AG04449 (cell line): Measurements from ENCODE around the gene ENOX1.
"Not testable (repeated sequence)": the region's sequence is repeated elsewhere in the genome, so short reads cannot be mapped to it uniquely, and the experiment has no call there.

Experiments
- CTCF ChIA-PET: fragments of 350-600 bp; formaldehyde crosslinking; extraction: SDS; loops from one replicate; lab custom pipeline; 2021; ENCODE audit warnings: antibody characterized with exemption; lab: Yijun Ruan, JAX
- POLR2A ChIA-PET: fragments of 400-600, 350-600 bp; formaldehyde crosslinking; extraction: SDS; loops from one replicate; lab custom pipeline; 2020; ENCODE audit warnings: antibody characterized with exemption, inconsistent platforms; lab: Yijun Ruan, JAX
- DNase-seq: peaks from one replicate; pipeline ENCODE4 v3.0.0-alpha.2; 2010; ENCODE audit warnings: low read depth, low spot score
- H3K4me3 ChIP-seq: 2 replicates; pipeline ENCODE4 v1.5.1; 2011; ENCODE audit warnings: low read depth, mild to moderate bottlenecking, control low read depth, low read length
- TF ChIP-seq, protein P1 (sequence below): IDR thresholded peaks from one replicate; pipeline ENCODE4 v1.5.1; 2011; ENCODE audit warnings: mild to moderate bottlenecking, moderate library complexity, low read length, control low read depth, inconsistent platforms; ENCODE audit not compliant: insufficient read depth; ENCODE audit errors: missing control alignments

ENOX1 gene

DNA sequence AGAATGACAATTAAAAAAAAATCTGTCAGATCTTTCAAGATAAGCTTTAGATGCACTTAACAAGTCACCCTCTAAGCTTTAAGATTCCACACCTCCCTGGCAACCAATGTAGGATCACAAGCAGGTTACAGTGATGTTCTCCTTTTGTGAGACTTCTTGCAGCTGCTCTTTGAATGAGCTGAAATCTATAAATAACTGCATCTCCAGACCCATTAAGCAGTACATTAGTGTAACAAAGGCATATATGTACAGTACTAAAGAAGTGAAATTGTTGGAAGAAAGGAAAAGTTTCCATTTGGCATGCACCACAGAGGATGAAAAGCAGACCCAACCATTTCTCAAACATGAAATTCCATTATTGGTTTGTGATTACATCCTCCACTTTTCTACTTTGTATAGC lies 364.7 kb downstream of the ENOX1 start:
- ChIA-PET POLR2A (no interaction called here), CTCF (interaction anchor here (0.9 kb wide), 1 partner anchor 453 kb away, joined by 3 read pairs; no protein-coding TSS in a partner anchor)
- TF ChIP-seq, protein P1, sequence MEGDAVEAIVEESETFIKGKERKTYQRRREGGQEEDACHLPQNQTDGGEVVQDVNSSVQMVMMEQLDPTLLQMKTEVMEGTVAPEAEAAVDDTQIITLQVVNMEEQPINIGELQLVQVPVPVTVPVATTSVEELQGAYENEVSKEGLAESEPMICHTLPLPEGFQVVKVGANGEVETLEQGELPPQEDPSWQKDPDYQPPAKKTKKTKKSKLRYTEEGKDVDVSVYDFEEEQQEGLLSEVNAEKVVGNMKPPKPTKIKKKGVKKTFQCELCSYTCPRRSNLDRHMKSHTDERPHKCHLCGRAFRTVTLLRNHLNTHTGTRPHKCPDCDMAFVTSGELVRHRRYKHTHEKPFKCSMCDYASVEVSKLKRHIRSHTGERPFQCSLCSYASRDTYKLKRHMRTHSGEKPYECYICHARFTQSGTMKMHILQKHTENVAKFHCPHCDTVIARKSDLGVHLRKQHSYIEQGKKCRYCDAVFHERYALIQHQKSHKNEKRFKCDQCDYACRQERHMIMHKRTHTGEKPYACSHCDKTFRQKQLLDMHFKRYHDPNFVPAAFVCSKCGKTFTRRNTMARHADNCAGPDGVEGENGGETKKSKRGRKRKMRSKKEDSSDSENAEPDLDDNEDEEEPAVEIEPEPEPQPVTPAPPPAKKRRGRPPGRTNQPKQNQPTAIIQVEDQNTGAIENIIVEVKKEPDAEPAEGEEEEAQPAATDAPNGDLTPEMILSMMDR = no peak
- DNase-seq = no peak
- H3K4me3 ChIP-seq = no peak overlapping the region

DNA sequence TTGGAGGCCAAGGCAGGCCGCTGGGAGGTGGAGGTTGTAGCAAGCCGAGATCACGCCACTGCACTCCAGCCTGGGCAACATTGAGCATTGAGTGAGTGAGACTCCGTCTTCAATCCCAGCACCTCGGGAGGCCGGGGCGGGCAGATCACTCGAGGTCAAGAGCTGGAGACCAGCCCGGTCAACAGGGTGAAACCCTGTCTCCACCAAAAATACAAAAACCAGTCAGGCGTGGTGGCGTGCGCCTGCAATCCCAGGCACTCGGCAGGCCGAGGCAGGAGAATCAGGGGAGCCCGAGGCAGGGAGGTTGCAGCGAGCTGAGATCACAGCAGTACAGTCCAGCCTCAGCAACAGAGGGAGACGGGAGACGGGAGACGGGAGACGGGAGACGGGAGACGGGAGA lies 369.9 kb downstream of the ENOX1 start:
- H3K4me3 ChIP-seq, CTCF ChIA-PET, DNase-seq, POLR2A ChIA-PET: not testable (repeated sequence)

DNA sequence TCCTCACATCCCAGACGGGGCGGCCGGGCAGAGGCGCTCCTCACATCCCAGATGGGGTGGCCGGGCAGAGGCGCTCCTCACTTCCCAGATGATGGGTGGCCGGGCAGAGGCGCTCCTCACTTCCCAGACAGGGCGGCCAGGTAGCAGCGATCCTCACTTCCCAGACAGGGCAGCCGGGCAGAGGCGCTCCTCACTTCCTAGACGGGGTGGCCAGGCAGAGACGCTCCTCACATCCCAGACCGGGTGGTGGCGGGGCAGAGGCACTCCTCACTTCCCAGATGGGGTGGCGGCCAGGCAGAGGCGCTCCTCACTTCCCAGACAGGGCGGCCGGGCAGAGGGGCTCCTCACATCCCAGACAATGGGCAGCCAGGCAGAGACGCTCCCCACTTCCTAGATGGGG lies 370.4 kb downstream of the ENOX1 start:
- DNase-seq, CTCF ChIA-PET, POLR2A ChIA-PET: not testable (repeated sequence)

DNA sequence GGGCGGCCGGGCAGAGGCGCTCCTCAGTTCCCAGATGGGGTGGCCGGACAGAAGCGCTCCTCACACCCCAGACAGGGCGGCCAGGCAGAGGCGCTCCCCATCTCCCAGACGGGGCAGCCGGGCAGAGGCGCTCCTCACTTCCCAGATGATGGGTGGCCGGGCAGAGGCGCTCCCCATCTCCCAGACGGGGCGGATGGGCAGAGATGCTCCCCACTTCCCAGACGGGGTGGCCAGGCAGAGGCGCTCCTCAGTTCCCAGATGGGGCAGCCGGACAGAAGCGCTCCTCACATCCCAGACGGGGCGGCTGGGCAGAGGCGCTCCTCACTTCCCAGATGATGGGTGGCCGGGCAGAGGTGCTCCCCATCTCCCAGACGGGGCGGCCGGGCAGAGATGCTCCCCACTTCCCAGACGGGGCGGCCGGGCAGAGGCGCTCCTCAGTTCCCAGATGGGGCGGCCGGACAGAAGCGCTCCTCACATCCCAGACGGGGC lies 370.8 kb downstream of the ENOX1 start:
- CTCF ChIA-PET, H3K4me3 ChIP-seq, DNase-seq, POLR2A ChIA-PET: not testable (repeated sequence)

More for the DNA sequence above, 370.4 kb downstream of the ENOX1 start:
- not testable (repeated sequence) for H3K4me3 ChIP-seq

DNA sequence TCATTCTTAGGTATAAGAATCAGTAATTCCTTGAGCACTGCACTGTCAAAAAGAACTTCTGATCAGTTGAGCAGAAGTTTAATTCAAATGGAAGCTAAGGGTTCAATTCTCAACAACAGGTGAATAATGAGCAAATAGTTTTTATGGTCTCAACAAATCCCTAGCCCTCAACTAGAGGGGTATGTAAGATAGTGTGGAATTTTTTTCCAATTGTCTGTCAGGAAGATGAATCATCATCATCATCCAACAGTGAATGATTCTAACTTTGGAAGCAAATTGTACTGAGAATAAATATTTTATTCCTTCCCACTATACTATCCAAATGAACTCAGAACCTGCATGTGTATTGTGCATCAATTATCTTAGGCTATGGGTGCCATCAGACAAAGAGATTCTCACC lies 372.7 kb downstream of the ENOX1 start:
- H3K4me3 ChIP-seq = no peak overlapping the region
- ChIA-PET POLR2A (no interaction called here), CTCF (no interaction called here)
- TF ChIP-seq, protein P1 = no peak
- DNase-seq = no peak

DNA sequence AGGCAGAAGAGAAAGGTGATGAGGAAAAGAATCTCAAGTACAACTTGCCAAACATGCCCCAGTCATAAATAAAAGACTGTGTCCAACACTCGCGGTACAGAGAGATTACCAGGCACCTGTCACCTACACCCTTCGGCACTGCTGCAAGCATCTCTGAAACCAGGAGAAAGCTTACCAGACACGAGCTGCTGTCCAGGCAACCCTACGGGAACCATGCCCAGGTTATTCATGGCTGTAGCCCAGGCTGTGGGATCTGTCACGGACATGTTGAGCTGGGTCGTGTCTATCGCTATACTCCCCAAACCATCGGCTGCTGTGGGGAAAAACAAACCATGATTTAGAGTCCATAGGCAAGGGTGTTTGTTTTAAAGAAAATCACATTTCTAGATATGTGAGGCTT lies 375.0 kb downstream of the ENOX1 start:
- ChIA-PET CTCF (no interaction called here), POLR2A (no interaction called here)
- no peak for DNase-seq
- TF ChIP-seq, protein P1 = no peak
- H3K4me3 ChIP-seq = no peak overlapping the region

DNA sequence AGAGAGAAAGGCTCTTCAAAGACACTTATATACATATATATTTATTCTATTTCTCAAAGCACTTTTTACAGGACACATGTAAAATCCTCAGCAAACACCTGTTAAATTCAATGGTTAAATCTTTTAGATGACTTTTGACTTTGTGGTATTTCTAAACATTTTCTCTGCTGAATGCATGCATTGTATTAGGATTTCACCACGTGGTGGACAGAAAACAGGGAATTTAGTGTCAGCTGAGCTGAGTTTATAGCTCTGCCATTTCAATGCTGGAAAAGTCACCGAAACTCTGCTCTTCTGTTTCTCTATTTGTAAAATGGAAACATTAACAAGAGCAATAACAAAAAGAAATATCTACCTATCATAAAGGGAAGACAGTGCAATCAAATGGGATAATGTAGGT lies 375.6 kb downstream of the ENOX1 start:
- DNase-seq = no peak
- TF ChIP-seq, protein P1 = no peak
- CTCF ChIA-PET = no interaction called here
- POLR2A ChIA-PET = no interaction called here
- no peak overlapping the region for H3K4me3 ChIP-seq

DNA sequence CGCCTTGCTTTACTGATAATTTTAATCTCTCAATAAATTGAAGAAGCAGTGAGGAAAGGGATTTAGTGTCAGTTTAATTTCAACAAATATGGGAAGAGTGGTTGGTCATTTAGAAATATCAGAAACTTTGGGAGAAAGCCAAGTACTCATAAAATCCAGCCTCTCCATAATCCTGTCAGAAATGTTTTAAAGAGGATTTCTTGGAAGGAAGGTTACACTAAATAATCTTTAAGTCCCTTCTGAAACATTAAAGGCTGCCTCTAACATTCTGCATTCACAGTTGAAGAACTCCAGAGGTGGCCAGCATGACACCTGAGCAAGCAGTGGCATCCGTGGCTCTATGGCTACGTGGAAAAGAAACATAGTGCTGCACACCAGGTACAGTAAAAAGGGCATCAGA lies 378.5 kb downstream of the ENOX1 start:
- ChIA-PET POLR2A (no interaction called here), CTCF (no interaction called here)
- no peak overlapping the region for H3K4me3 ChIP-seq
- no peak for DNase-seq
- TF ChIP-seq, protein P1 = no peak
